OCI-M2 (cell line): ENCODE measurements around the gene ZNF516.

Experiments used
- DNase-seq: peaks from one replicate; lab custom pipeline; 2025; ENCODE audit not compliant: unreplicated experiment; lab: John Stamatoyannopoulos, UW

The ZNF516 gene

DNA sequence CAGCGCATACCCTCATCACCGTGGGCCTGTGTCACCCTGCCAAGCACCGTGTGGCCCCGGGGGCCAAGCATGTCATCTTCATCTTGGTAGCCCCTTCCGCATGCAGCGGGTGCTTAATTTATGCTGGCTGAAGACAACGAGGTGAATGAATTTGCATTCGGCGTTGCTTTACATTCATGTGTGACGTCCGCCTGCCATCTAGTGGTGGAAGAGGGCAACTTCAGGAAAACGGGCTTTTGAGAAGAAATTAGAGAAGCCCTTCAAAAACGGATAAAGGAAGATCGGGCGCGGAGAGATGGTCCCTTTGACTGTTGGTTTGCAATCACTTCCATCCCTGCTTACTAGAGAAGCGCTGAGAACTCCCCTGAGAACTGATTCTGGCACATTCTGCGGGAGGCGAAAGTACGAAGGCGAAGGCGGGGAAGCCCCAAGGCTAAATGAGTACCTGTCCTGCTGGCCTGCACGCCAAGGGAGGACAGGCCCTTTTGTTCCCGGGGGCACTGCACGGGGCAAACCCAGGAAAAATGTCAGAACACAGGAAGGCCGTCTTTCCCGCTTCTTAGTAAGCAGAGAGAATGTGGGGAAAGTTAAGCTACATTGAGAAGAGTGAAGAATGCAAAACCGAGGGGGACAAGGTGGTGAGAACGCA is 145.9 kb downstream of the ZNF516 start:
- DNase-seq = no peak

DNA sequence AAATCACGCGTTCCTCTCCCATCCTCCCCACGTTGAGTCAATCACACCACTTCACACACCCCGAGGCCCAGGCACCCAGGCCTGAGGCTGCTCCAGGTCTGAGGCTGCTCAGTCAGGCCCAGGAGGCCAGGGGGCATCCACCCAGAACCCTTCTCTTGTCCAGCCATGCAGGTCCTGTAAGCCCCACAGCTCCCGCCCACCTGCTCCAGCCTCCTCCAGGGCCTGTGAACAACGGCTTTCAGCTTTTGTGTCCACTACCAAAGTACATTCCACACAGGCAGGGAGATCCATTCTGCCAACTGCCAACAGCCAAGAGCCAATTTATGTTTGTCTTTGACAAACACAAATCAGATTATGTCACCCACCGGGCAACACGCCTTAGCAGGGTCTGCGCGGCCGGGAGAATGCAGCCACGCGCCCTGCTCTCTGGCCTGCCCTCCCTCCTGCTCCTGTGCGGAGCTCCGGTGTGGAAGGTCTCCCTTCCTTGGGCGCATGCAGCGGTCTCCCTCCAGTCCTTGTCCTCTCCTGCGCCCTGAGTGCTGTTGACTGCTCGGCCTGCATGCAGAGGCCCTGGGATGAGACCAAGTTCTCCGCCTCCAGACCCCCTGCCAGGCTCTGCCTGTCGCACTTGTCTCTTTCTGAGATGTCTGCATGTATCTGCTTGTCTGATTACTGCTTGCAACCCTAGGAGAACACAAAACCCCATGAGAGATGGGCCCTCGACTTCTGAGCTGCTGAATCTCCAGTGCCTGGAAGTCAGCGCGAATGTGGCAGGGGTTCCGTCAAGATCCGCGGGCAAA is 146.6 kb downstream of the ZNF516 start:
- no peak for DNase-seq

DNA sequence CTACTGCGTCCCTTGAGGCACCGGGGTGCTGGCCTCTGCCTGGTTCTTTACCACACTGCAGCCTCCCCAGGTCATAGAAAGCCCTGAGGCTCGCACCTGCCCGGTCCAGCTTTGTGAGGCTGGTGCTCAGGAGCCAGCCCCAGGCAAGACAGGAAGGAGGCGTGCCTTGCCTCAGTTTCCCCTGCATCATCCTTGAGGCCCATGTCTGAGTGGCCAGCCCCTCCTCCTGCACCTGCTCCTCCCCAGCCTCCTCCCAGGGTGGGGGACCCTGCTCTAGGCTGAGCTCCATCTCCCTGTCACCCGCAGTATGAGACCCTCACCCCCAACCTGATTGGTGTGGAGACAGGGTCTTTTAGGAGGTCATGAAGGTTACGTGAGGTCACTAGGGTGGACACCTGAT is 147.7 kb downstream of the ZNF516 start:
- no peak for DNase-seq

DNA sequence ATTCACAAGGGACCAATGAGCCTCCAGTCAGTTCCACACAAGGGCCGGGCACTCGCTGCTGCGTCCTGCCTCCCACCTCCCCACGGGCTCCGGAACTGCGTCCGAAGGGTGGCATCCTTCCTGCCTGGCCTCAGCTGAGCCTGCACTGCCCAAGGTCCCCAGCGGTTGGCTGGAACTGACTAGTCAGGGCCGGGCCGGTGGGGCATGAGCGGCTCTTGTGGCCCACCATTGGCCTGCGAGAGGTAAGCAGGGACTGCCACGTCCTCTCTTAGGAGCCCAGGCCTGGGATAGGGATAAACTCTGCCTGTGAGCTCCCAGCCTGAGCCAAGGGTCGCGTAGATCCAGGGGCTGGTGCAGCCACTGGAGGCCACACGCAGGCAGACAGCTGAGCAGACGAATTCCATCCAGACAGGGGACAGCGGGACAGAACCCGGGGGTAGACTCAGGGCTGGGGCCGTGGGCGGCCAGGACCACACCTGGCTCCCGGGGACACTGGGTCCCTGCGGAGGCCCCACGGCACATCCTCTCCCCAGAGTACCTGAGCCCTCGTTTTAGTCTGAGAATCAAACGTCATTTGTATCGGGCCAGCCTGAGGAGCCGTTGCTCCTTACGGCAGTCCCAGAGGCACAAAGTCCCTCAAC is 148.4 kb downstream of the ZNF516 start:
- no peak for DNase-seq

DNA sequence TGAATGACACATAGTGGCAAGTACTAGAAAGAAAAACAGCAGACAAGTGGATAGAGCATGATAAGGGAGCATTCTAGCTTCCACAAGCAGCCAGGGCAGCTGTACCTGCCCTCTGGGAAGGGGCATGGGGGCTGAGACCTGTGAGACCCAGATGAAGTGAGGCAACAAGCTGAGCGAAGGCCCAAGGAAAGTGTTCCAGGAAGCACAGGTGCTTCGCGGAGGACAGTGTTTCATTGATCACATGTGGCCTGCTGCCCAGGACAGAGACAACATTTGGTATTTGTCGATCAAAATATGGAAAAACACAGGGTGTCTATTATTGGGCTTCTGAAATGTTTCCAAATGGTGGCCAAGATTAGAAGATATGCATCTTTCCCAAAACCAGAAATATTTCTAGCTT is 149.1 kb downstream of the ZNF516 start:
- no peak for DNase-seq

DNA sequence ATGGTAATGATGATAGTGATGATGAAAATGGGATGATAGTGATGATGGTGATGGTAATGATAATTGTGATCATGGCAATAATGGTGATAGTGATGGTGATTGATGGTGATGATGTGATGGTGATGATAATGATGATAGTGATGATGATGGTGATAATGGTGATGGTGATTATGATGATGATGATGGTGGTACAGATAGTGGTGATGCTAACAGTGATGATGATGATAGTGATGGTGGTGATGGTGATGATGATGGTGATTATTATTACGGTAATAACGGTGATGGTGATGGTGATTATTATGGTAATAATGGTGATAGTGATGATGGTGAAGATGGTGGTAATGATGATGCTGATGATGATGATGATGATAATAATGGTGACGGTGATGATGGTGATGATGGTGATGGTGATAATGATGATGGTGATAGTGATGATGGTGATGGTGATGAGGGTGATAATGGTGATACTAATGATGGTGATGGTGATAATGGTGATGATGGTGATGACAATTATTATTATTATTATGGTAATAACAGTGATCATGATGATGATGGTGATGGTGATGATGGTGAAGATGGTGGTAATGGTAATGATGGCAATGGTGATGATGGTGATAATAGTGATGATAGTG is 151.0 kb downstream of the ZNF516 start:
- no peak for DNase-seq

DNA sequence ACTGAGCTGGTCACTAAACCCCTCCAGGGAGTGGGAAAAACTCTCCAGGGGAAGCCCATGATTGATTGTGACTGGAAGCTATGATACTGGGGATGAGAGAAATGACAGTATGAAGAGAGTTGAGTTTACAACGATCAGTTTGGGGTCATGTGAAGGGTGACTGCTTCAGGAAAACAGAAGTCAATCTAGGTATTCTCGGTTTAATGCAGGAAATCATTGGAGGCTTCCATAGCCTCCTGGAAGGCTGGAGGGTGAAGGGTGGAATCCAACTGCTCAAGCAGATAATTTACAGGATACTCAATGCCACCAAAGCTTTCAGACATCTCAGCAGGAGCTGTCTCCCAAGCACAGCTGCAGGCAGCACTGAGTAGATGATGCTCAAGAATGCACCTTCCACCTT is 154.6 kb downstream of the ZNF516 start:
- DNase-seq = no peak

DNA sequence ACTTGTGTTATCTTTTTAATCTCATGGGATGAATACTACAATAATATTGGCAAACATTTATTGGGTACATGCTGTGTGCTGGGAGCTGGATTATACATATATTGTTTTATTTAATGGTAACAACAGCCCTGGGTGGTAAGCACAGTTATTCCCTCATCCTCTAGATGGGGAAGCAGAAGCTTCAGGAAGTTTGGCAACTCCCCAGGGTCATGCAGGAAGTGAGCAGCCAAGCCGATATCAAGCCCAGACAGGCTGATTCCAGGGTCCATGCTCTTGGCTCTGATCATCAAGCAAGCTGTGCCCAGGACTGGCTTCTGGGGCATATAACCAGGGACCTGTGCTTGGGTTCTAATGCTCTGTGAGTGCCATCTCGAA is 155.8 kb downstream of the ZNF516 start:
- DNase-seq = no peak

DNA sequence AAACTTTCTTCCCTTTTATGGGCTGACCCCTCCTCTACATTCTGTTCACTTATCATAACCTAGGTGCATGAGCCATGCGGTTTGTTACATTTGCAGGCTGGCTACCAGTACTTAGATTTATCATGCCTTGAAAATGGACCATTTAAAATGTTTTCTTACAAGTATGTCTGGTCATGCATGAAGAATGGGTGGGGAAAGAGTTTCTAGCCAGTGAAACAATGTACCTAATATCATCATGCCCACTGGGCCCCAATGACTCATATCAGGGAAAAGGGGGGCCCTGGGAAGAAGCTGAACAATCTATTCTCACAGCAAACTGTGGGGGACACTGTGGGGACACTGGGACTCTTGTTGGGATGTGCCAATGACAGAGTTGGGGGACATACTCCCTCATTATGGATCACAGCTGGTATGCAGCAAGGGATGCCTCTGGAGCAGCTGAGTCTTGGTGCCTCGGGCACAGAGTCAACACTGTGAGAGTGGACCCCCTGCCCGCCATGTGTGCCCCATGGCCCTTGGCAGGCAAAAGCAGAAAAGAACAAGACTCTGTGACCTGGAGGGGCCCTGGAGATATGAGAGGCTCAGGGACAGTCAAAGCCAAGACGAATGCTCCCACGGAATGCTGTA is 156.3 kb downstream of the ZNF516 start:
- DNase-seq = no peak

DNA sequence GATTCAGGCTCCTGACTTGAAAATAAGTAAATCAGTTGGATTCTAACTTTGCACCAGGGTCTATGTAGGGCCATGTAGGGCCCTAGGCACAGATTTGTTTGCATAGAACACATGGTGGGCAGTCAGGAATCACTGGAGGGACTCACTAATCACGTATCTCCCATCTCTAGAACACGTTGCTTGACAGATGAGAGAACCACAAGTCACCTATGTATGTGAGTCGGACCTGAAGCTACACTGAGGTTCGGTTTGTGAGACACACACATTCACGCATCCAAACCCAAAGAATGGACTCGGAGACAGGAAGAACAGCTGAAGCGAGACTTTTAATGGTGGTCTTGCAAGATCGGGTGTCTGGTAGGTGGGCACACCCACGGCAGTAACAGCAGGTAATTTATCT is 157.0 kb downstream of the ZNF516 start:
- no peak for DNase-seq

DNA sequence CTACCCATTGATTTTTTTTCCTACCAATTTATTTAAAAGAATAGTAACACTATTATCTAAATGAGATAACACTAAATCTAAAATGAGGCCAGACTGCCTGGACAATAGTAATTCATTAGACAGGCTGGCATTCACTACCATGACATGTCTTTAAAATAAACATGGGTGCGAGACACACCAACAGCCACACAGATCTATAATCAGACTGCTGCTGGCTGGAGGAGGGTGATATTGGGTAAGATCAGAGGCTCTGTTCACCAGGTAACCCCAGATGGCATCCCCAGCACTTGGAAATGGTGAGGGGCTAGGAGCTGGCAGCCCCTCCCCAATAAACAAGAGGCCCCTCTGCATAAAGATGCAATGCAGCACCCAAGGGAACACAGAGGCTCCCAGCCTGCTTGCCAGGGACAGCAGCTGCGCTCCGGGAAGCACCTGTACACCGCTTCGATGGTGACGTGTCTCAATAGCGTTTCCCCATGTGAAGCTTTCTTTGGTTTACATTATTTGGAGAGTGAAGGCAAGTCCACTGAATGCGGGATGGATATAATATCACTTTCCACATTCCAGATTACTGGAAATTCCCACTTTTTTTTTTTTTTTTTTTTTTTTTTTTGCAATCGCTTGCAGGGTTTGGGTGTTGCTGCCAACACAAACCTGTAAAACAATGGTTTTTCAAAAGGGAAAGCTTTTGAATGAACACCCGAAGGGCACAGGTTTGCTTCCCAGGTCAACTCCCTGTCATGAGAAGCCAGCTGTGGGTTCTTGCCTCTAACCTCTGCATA is 159.0 kb downstream of the ZNF516 start:
- no peak for DNase-seq

DNA sequence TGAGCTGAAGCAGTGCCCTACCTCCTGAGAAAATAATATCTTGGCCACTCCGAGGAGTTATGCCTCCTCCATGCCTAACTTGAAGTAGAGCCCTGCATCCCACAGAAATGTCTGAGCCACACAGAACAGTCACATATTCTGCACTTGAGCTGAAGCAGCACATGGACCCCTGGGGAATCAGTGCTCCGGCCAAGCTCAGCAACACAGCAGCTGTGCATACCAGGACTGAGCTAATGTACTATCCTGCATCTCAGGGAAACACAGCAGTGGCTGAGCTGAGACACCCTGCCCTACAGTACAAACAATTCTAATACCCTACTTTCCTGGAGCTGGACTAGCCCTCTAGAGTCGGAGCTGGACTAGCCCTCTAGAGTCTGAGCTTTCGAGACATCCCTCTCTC is 166.9 kb downstream of the ZNF516 start:
- DNase-seq = no peak

DNA sequence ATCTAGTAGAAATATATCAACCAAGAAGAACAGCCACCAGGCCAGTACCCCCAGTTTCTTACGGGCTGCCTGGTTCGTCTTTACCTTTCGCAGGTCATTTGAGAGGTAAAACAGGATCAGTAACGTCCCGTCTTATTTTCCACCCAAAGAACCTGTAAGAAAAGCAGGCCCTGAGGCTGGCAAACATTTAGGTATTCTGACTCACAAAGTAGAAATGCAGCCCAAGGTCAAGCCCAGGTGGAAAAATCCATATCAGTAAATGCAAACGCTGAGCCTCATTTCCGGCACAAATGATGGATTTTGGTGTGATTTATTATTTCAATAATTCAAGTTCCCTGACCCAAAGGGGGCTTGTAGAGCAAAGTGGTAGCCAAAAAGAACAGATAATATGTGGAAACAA is 171.2 kb downstream of the ZNF516 start:
- DNase-seq = no peak

DNA sequence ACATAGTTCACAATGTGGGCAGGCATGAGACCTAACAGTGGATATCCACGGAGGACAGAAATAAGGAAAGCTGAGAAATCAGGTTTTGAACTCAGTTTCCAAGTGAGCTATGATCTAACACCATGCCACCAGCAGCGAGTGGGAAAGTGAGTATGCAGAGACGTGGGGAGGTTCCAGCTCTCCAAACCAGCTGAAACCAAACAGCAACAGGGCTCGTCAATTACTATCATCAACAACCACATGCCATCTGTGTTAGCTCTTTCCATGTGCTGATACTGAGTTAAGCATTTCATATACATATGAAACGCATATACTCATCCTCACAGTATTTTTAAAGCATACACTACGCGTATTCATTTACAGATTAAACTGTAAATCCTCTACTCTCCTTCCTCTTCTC is 172.4 kb downstream of the ZNF516 start:
- no peak for DNase-seq

DNA sequence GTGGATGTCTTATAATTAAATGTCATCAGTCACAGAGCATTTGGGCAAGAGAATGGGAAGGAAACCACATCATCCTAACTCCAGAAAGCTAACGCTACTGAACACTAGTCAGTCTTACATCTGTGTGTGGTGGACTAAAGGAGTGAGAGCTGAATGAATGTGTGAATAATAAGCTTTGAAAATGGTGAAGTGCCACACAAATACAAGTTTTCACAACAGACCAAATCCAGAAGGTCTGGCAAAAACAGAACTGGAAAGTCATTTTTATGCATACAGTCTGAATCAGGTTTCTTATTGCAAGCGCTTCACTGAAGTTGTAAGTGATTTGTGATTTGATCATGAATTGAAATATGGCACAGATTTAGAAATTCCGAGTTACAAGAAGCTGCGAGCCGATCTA is 175.7 kb downstream of the ZNF516 start:
- DNase-seq = no peak

DNA sequence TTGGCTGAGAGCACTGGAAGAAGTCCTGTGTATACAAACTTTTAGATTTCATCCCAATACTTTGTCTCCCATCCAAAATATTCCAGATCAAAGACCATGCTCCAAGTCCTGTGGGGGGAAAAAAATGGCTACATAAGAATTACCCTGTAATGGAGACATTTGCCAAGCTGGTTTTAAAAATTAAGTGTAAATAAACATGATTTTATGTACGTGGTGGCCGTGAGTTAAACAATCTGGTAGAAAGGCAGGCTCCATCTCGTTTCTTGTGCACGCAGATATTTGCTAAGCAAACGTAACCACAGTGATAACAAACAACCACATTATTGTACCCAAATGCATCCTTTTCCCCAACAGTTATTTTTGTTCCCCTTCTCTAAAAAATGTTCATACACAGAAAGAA is 176.4 kb downstream of the ZNF516 start:
- DNase-seq = no peak

DNA sequence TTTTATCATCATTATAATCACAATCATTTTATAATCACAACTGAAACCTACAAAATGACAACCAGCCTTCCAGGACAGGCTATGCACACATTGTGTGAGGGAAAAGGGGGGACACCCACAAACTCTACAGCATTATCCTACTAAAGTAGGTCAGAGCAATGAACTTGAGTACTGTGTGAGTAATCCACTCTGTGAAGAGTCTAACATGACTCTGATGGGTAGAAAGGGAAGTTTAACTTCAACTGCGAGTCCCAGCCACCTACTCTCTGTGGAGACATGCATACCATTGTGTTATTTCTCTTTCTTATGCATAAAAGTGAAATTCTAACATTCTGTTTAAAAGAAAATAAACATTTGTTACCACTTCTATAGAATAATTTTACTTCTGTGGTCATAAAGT is 177.9 kb downstream of the ZNF516 start:
- DNase-seq = no peak

DNA sequence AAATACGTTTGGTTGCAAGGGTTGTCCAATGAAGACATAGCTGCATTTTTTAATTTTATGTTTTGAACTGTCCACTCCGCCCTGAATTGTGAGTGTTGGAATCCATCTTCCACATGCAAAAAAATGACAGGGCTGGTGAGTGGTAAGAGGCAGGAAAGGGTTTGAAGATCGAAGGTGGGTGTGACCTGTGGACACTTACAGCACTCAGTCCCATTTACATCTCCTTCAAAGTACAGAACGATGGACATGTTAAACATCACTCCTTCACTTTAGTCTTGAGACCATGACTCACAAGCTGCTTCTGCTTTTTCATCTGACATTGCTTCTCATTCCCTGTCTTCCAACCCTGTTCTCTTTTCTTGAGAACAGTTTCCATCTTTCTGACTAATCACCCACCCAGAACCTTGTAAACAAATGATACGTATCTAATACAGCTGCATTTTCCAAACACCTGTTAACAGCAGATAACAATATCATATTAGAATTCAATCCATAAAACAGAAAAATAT is 179.3 kb downstream of the ZNF516 start:
- DNase-seq = no peak

DNA sequence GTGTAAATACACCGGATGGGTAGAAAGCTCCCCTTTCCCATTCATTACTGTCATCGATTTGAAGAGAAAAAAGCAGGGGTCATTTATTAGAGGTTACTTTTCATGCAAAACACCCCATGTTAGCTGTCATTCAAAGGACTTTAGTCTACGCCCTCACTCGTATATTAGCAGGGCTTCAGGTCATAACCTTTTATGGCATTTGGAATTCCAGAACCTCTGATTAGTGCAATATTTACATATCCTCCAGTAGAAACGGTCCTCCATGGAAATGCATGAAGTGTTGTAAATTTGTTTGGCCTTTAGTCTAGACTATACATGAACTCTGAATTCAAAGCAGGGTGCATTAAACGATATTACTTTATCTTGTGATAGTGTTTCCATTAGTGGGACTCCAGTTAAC is 180.5 kb downstream of the ZNF516 start:
- no peak for DNase-seq

DNA sequence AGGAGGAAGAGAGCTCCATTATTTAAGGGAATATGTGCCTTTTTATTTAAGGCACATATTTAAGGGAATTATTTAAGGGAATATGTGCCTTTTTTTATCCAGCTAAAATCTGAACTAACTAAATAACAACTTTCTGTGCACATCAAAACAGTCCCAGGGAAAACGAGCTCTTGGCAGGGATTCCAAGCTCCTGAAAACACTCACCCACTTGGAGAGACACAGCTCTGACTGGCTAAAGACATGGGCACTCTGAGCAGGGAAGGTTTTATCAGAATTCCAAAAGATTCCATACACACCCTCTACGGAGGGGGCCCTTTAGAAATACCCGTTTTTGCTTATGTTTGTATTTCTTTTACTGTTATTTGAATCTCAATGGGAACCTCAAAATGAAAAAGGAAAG is 181.0 kb downstream of the ZNF516 start:
- DNase-seq = no peak
